ENCODE measurements around the gene ZNF367.
A peak's percentile ranks its signal among the peaks of the same experiment; 100 is the strongest.

Gene ZNF367

DNA sequence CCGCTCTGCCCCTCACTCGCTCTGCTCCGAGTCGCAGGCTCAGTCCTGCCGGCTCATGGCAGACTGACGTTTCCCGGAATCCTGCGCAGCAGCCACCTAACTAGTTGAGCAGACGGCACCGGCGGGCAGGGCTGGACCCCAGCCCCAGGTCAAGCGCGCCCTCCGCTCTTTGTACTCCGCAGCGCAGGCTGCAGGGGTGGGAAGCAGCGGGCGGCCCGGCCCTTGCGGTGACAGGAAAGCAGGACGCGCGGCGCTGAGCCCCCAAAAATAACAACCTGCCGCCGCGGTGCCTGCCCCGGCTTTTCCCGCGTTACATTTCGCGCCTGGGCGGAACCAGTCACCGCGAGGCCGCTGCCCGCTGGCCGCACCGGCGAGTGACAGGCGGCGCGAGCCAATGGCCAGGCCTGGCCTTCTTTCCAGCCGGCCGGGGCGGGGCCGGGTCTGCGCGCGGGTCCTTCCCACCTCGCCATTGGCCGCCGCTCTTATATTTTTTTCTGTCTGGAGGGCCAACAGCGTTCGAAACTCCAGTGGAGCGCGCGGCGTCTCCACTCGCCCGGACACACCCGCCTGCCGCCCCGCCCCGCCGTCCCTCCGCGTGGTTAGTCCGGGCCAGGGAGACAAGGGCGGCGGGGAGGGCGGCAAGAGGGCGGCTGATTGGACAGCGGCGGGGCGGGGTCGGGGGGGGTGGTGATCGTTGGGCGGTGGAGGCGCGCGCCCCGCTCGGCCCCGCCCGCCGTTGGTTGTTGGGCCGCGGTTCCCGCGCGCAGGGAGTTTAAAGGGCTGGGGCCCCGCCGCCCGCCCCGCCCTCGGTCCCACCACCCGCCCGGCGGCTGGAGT, at the start of gene ZNF367:
Gene ZNF367, minus strand, starts transcription at position 288 of the 837 bp plus-strand sequence. CDS start 338 bp downstream, outside the sequence.
- DNase-seq (ENCODE audit: low read depth, low spot score): peak; percentile 100

DNA sequence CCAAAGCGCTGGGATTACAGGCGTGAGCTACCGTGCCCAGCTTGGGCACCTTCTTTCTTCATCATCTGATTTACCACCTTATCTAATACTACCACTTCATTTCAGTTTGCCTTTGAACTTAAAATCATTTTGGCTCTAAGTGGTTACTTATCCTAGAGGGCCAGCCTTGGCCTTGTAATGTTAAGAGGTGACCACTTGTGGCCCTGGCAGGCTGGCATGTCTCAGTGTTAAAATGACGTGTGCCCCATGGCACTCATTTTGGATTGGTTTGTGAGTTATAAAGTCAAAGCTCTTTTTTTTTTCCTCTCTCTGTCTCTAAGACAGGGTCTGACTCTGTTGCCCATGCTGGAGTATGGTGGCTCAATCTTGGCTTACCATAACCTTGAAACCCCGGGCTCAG, 49.6 kb upstream of the ZNF367 start:
- DNase-seq (ENCODE audit: low read depth, low spot score): no peak

GRCh38 chr9:96464426-96464825, 46.3 kb upstream of the ZNF367 start:
- DNase-seq (ENCODE audit: low read depth, low spot score): no peak

DNA sequence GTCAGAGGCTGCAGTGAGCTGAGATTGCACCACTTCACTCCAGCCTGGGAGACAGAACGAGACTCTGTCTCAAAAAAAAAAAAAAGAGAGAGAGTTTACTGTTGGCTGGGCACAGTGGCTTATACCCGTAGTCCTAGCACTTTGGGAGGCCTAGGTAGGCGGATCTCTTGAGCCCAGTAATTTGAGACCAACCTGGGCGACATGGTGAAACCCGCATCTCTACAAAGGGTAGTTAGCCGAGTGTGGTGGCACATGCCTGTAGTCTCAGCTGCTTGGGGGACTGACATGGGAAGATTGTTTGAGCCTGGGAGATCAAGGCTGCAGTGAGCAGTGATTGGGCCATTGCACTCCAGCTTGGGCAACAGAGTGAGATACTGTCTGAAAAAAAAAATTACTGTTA, 44.4 kb upstream of the ZNF367 start:
- no peak for DNase-seq (ENCODE audit: low read depth, low spot score)

DNA sequence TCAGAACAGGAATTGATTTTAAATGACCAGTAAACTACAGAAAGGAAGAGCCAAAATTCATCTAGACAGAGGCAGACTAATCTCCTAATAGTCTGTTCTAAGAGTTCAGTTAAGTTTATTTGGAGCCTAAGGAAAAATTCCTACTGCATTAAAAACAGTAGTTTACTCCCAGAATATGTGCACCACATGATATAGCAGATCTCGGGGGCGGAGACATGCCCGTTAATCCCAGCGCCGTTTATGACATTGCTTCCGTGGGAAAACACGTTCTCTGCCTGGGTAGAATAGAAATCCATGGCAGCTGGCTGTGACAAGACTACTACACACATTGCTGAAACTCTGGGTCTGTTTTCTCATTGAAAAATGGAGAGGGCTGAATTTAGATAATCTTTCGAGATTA, 43.2 kb upstream of the ZNF367 start:
- DNase-seq (ENCODE audit: low read depth, low spot score): no peak

DNA sequence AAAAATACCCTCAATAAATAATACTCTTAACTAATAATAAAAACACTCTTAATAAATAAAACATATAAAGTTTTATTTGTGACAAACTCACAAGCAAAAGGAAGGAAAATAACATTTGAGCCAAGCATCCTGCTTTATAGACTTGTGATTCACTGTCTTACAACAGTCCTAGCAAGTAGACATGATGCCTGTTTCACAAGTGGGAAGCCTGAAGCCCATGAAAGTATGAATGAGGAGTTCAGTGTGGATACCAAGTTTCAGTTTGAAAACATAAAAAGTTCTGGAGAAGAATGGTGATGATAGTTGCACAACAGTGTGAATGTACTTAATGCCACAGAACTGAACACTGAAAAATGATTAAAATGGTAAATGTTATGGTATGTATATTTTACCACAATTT, 42.7 kb upstream of the ZNF367 start:
- DNase-seq (ENCODE audit: low read depth, low spot score): no peak

DNA sequence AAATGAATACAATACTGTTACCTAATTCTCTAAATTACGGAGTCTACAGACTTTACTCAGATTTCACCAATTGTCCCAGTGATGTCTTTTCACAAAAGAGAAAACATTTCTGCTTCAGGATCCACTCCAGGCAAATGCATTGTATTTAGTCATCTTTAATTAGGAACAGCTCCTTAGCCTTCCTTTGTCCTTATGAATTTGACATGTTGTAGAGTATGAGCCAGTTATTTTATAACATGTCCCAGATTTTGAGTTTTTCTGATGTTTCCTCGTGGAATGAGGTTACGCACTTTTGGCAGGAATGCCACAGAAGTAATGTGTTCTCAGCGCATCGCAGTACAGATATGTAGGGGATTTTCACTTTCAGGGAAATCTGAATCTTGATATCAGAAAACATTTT, 42.3 kb upstream of the ZNF367 start:
- DNase-seq (ENCODE audit: low read depth, low spot score): no peak

DNA sequence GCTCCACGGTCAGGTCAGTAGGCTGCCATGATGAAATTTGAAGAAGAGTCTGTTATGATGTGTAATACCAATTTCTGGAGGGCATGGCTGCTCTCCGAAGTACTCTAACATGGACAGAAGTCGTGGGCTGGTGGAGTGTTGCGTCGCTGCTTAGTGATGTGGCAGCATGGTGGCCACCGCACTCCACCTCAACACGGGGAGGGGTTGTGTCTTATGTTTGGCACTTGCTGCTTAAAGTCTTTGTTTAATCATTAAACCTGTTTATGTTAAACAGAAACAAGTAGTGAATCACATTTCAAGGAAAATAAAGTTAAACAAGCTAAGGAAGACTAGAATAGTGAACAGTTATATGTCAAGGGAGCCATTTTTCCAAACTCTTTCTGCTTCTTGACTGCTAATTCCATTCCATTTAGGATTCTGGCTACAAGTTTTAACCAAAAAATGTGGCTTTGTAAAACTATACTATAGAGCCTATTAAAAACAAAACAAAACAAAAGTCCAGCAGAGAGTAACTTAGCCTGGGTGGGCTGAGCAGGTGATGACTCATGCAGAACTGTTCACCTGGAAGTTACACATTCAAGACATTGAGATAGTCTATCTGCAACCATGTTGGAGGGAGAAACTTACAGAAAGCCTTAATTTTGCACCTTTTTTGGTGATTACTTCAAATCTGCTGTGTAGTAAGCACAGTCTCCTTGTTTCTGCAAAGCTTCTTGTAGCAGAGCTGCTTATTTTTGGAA, 41.3 kb upstream of the ZNF367 start:
- peak; percentile 12 for DNase-seq (ENCODE audit: low read depth, low spot score)

DNA sequence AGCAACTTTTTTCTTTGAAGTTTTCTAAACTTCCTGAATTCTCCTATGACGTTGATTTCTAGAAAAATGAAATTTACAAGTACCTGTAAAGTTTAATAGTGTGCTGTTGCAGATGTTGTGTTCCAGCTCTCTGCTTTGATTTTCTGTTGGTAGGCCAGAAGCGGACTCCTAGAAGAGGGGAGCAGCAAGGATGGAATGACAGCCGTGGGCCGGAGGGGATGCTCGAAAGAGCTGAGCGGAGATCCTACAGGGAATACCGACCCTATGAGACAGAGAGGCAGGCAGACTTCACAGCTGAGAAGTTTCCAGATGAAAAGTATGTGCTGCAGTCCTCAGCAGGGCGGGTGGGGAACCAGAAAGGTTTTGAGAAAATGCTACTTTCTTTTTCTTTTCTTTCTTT, 40.1 kb upstream of the ZNF367 start:
- no peak for DNase-seq (ENCODE audit: low read depth, low spot score)

DNA sequence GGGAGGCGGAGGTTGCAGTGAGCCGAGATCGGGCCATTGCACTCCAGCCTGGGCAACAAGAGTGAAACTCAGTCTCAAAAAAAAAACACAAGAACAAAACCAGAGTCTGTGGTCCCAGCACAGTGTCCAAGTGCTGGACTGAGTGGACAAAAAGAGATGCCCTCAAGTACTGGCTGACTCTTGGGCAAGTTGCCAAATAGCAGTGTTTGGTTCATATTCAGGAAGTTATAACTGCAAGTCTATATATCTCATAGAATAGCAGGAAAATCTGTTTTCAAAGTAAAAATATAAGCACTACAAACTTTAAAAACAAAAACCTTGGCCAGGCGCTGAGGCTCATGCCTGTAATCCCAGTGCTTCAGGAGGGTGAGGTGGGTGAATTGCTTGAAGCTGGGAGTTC, 39.1 kb upstream of the ZNF367 start:
- no peak for DNase-seq (ENCODE audit: low read depth, low spot score)

DNA sequence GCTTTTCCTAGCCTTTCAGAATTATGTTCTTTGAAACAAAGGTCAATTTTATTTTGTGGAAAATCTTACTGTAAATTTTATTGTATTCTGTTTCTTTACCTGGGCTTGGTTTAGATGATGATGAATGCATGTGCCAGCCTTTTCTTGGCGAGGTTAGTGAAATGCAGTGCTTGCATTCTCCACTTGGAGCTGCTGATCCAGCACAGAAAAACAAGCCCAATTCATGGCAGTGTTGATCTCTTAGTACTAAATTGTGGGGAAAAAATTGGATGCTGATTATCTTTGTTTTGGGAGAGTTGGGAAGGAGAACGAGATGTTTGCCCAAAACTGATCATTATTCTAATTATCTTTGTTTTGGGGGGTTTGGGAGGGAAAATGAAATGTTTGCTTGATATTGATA, 35.5 kb upstream of the ZNF367 start:
- DNase-seq (ENCODE audit: low read depth, low spot score): peak; percentile 73

DNA sequence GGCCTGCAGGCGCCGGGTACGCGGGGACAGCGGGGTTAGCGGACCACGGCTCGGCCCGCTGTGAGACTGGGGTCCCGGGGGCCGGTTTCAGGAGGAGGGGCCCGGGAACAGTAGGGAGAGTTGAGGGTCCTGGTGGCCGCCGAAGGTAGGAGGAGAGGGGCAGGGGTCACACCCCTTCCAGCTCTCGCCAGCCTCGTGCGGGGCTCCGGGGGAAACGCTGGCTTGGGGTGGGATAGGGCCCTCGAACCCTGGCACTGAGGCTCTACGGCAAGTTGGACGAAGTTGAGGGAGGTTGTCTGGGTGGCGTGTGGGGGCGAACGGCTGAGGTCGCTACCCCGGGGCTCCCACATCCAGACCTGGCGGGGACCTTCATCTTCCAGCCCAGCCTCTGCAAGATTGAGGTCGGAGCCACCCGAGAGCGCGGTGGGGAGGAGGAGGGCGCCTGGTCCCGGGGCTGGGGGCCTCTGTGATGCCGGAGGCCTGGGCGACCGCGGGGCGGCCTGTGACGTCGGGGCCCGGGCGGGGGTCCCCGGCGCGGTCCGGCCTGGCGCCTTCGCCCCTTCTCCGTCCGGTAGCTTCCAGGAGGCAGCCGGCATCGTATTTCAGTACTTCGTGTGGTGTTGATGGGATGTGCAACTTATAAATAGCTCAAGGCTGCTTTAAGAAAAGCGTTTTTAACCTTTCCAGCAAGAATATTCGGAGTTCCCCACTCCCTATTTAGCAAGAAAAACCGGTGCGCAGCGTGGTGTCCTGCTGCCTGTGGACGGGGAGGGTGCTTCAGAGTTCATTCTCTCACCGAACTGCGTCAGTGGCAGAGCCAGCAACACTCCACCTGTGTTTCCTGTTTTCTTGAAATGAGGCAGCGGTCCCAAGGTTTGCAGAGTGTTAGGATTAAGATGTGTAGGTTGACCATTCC, 32.7 kb upstream of the ZNF367 start:
- DNase-seq (ENCODE audit: low read depth, low spot score): peak; percentile 51

DNA sequence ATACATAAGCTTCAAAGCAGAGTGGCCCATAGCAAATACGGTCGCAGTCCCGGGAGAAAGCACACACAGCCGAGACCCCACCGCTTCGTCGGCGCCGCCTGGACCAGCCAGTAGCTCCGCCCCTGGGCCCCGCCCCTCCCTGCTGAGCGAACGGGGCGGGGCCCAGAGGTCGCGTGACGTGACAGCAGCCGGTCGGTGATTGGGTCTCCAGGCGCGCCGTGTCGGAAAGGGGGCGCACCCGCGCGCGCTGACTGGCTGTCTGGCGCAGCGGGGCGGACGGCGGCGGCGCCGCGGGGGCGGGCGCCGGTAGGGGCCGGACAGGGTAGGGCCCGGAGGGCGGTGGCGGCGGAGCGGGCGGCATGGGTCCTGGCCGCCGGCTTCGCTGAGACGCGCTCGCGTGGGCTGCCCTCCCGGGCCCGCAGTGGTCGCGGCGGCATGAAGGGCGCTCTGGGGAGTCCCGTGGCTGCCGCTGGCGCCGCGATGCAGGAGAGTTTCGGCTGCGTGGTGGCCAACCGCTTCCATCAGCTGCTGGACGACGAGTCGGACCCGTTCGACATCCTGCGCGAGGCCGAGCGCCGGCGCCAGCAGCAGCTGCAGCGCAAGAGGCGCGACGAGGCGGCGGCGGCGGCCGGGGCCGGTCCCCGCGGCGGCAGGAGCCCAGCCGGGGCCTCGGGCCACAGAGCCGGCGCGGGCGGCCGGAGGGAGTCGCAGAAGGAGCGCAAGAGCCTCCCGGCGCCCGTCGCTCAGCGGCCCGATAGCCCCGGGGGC, 31.9 kb upstream of the ZNF367 start, which contains the start of gene HABP4:
Gene HABP4, plus strand, starts transcription at position 325 of the 768 bp plus-strand sequence. Its CDS starts 111 bp downstream, at position 436.
- DNase-seq (ENCODE audit: low read depth, low spot score): peak; percentile 99

DNA sequence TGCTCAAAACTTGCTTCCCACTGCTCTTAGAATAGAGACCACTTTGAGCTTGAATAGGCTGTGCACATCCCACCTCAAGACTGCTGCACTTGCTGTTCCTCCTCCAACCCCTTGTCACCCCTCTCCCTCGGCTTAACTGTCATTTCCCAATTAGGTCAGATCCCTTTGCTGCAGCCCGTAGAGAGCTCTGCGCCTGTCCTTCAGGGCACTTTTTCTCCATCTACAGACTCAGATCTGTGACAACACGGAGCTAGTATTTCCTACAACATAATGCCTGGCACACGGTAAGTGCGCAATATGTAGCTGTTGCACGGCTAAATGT, 31.3 kb upstream of the ZNF367 start:
- no peak for DNase-seq (ENCODE audit: low read depth, low spot score)

GRCh38 chr9:96448546-96449170, 30.5 kb upstream of the ZNF367 start:
- DNase-seq (ENCODE audit: low read depth, low spot score): peak; percentile 44

DNA sequence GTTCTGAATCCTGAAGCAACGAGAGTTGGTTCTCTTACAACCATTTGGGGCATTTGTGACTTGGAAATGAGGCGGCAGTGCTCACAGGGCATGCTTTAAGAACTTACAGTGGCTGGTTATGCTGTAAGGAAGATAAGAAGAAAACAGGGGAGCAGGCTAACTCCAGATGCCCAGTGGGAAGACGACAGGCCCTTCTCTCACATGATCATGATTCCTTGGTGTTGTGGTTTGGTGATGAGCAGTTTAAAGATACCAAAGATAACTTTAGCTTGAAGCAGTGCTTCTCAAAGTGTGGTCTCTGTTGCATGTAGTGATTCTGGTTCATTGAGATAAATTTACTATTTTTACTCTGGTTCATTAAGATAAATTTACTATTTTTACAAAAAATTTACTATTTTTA, 29.2 kb upstream of the ZNF367 start:
- DNase-seq (ENCODE audit: low read depth, low spot score): no peak

DNA sequence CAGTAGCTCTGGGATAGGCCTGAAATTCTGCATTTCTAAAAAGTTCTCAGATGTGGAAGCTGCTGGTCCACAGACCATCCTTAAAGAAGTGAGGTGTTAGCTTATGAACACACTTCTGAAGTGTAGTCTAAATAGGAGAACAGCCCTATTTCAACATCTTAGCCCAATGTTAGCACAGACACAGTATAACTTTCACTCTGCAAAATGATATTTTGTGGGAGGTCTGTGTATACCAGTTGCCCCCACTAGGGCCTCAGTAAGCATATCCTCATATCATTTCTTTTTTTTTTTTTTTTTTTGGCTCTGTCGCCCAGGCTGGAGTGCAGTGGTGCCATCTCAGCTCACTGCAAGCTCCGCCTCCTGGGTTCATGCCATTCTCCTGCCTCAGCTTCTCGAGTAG, 24.3 kb upstream of the ZNF367 start:
- DNase-seq (ENCODE audit: low read depth, low spot score): no peak

- no peak for DNase-seq (ENCODE audit: low read depth, low spot score)
Observed at GRCh38 chr9:96441798-96442445, 23.8 kb upstream of the ZNF367 start.

DNA sequence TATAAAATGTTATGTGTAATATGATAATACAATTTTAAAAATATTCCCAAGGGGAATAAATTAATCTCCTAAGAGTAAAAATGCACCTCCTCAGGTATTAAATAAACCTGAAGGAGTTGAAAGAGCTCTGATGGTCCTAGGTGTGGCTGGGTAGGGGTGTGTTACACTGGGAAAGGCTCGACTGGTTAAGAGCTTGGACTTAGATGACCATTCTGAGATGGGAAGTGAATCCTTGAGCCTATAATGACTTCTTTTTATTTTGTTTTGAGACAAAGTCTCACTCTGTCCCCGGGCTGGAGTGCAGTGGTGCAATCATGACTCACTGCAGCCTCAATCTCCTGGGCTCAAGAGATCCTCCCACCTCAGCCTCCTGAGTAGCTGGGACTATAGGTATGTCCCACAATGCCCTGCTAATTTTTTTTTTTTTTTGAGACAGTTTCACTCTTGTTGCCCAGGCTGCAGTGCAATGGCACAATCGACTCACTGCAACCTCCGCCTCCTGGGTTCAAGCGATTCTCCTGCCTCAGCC, 22.6 kb upstream of the ZNF367 start:
- DNase-seq (ENCODE audit: low read depth, low spot score): no peak

DNA sequence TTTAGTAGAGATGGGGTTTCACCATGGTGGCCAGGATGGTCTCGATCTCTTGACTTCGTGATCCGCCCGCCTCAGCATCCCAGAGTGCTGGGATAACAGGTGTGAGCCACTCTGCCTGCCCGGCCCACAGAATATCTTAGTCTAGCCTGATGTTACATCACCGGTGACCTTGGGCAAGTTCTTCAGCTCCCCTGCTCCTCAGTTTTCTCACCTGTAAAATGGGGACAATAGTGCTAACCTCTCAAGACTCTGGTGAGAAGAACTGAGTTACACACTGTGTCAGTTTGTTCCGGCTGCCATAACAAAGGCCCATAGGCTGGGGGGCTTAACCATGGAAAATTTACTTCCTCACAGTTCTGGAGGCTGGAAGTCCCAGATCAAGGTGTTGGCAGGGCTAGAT, 19.3 kb upstream of the ZNF367 start:
- DNase-seq (ENCODE audit: low read depth, low spot score): no peak
